OCI-LY7 (cell line): ENCODE results near the gene RBM20.

ENCODE experiments used
- EZH2phosphoT487 ChIP-seq: fragments of 200-600 bp; sonication (generic); IDR thresholded peaks from 2 replicates; pipeline ENCODE4 v1.6.1; 2018; ENCODE audit warnings: low read depth, borderline replicate concordance, mild to moderate bottlenecking, mixed run types, antibody characterized with exemption, low read length, moderate library complexity, mixed read lengths
- TF ChIP-seq, protein P1 (sequence below): fragments of 200-600 bp; sonication (generic); conservative IDR thresholded peaks from 2 replicates; pipeline ENCODE4 v1.5.1; 2014; ENCODE audit warnings: mild to moderate bottlenecking, antibody characterized with exemption, low read length, moderate library complexity, mixed read lengths

DNA sequence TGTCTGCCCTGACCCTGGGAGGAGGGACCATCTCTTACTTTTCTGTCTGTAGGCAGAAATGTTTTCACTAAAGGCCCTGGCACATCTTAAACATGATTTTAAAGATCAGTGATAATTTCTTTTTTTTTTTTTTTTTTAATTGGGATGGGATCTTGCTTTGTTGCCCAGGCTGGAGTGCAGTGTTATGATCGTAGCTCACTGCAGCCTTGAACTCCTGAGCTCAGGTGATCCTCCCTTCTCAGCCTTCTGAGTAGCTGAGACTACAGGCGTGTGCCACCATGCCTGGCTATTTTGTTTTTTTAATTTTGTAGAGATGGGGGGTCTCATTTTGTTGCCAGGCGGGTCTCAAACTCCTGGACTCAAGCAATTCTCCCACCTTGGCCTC is 65.3 kb downstream of the RBM20 start:
- TF ChIP-seq, protein P1, sequence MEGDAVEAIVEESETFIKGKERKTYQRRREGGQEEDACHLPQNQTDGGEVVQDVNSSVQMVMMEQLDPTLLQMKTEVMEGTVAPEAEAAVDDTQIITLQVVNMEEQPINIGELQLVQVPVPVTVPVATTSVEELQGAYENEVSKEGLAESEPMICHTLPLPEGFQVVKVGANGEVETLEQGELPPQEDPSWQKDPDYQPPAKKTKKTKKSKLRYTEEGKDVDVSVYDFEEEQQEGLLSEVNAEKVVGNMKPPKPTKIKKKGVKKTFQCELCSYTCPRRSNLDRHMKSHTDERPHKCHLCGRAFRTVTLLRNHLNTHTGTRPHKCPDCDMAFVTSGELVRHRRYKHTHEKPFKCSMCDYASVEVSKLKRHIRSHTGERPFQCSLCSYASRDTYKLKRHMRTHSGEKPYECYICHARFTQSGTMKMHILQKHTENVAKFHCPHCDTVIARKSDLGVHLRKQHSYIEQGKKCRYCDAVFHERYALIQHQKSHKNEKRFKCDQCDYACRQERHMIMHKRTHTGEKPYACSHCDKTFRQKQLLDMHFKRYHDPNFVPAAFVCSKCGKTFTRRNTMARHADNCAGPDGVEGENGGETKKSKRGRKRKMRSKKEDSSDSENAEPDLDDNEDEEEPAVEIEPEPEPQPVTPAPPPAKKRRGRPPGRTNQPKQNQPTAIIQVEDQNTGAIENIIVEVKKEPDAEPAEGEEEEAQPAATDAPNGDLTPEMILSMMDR = no peak
- TF ChIP-seq EZH2phosphoT487 = no peak
